ENCODE measurements around the gene AKT1.

GRCh38 chr14:104773505-104774452, 21.8 kb downstream of the AKT1 start:
- TF ChIP-seq CTCF (IDR thresholded peaks at IDR 0.05) (no peak), ZFX (IDR thresholded peaks at IDR 0.05; ENCODE audit: borderline replicate concordance) (no peak)
